Stimulated activated effector memory CD8-positive, alpha-beta T cell treated with anti-CD3 and anti-CD28 coated beads, Interleukin-12 subunit alpha, Interleukin-12 subunit beta, amount 100 ng/mL, for 72 hours (primary cell): ENCODE measurements around the gene SNTA1.

Source experiments
- ATAC-seq: fragments of 150-1000 bp; cut with Tn5 transposase; 2 replicates; pipeline ENCODE4 v1.10.0; 2021
- DNase-seq, 2 donors: peaks; one replicate each; pipeline ENCODE4 v3.0.0; 2021 to 2022; ENCODE audit warnings: low spot score in 2 of 2
- H3K27ac Mint-ChIP-seq: one replicate; pipeline ENCODE4 v1.8.0; 2022; ENCODE audit warnings: mild to moderate bottlenecking, mixed read lengths
- H3K36me3 Mint-ChIP-seq: one replicate; pipeline ENCODE4 v1.8.0; 2022; ENCODE audit warnings: mild to moderate bottlenecking, mixed read lengths
- H3K4me1 Mint-ChIP-seq: one replicate; pipeline ENCODE4 v1.8.0; 2022; ENCODE audit warnings: mixed read lengths
- H3K4me3 Mint-ChIP-seq: one replicate; pipeline ENCODE4 v1.8.0; 2022; ENCODE audit warnings: mild to moderate bottlenecking, mixed read lengths
- H3K9me3 Mint-ChIP-seq: one replicate; pipeline ENCODE4 v1.8.0; 2022; ENCODE audit warnings: mixed read lengths

SNTA1 gene

GRCh38 chr20:33415948-33416347, 27.6 kb downstream of the SNTA1 start:
- Mint-ChIP-seq H3K27ac (no peak overlapping the region), H3K4me1 (peaks cover 8% of the 10 kb centered on the region), H3K36me3 (peaks cover 6% of the 10 kb centered on the region), H3K4me3 (no peak overlapping the region), H3K9me3 (no peaks in the 10 kb centered on the region)
- ATAC-seq: no peak
- no peak for DNase-seq

GRCh38 chr20:33412484-33412838, 31.1 kb downstream of the SNTA1 start:
- H3K9me3 Mint-ChIP-seq: no peaks in the 10 kb centered on the region
- ATAC-seq: no peak
- peaks cover 7% of the 10 kb centered on the region for H3K36me3 Mint-ChIP-seq
- peak overlapping the region; percentile 81 for H3K27ac Mint-ChIP-seq
- no peak overlapping the region for H3K4me3 Mint-ChIP-seq
- DNase-seq: no peak
- peaks cover 37% of the 10 kb centered on the region for H3K4me1 Mint-ChIP-seq

- no peak for ATAC-seq
- Mint-ChIP-seq H3K4me1 (peaks cover 42% of the 10 kb centered on the region), H3K36me3 (peaks cover 12% of the 10 kb centered on the region), H3K27ac (peak overlapping the region; percentile 81), H3K4me3 (no peak overlapping the region), H3K9me3 (no peaks in the 10 kb centered on the region)
- DNase-seq: no peak
Observed at GRCh38 chr20:33411711-33412483, 31.7 kb downstream of the SNTA1 start.

GRCh38 chr20:33411242-33411641, 32.3 kb downstream of the SNTA1 start:
- no peak for ATAC-seq
- DNase-seq: no peak
- Mint-ChIP-seq H3K4me1 (peaks cover 43% of the 10 kb centered on the region), H3K9me3 (no peaks in the 10 kb centered on the region), H3K27ac (peak overlapping the region; percentile 81), H3K36me3 (peaks cover 12% of the 10 kb centered on the region), H3K4me3 (no peak overlapping the region)

- no peak for DNase-seq
- peaks cover 12% of the 10 kb centered on the region for H3K36me3 Mint-ChIP-seq
- H3K4me1 Mint-ChIP-seq: peaks cover 43% of the 10 kb centered on the region
- H3K4me3 Mint-ChIP-seq: peak overlapping the region; percentile 50
- no peaks in the 10 kb centered on the region for H3K9me3 Mint-ChIP-seq
- no peak for ATAC-seq
- peak overlapping the region; percentile 85 for H3K27ac Mint-ChIP-seq
Observed at GRCh38 chr20:33410081-33410742, 33.4 kb downstream of the SNTA1 start.

GRCh38 chr20:33408716-33409654, 34.6 kb downstream of the SNTA1 start:
- H3K4me3 Mint-ChIP-seq: peak overlapping the region; percentile 50
- DNase-seq: no peak
- peaks cover 47% of the 10 kb centered on the region for H3K4me1 Mint-ChIP-seq
- no peaks in the 10 kb centered on the region for H3K9me3 Mint-ChIP-seq
- peaks cover 12% of the 10 kb centered on the region for H3K36me3 Mint-ChIP-seq
- peak overlapping the region; percentile 85 for H3K27ac Mint-ChIP-seq
- ATAC-seq: peak; percentile 75

- H3K4me1 Mint-ChIP-seq: peaks cover 51% of the 10 kb centered on the region
- DNase-seq: no peak
- H3K36me3 Mint-ChIP-seq: peaks cover 12% of the 10 kb centered on the region
- H3K9me3 Mint-ChIP-seq: no peaks in the 10 kb centered on the region
- H3K27ac Mint-ChIP-seq: peak overlapping the region; percentile 85
- no peak for ATAC-seq
- H3K4me3 Mint-ChIP-seq: peak overlapping the region; percentile 50
Observed at GRCh38 chr20:33408313-33408712, 35.2 kb downstream of the SNTA1 start.

GRCh38 chr20:33407796-33408195, 35.8 kb downstream of the SNTA1 start:
- H3K27ac Mint-ChIP-seq: peak overlapping the region; percentile 85
- H3K36me3 Mint-ChIP-seq: peaks cover 12% of the 10 kb centered on the region
- ATAC-seq: no peak
- H3K9me3 Mint-ChIP-seq: no peaks in the 10 kb centered on the region
- DNase-seq: no peak
- peaks cover 52% of the 10 kb centered on the region for H3K4me1 Mint-ChIP-seq
- peak overlapping the region; percentile 50 for H3K4me3 Mint-ChIP-seq

GRCh38 chr20:33407251-33407650, 36.3 kb downstream of the SNTA1 start:
- no peak for DNase-seq
- ATAC-seq: peak; percentile 67
- H3K27ac Mint-ChIP-seq: peak overlapping the region; percentile 85
- no peaks in the 10 kb centered on the region for H3K9me3 Mint-ChIP-seq
- peaks cover 12% of the 10 kb centered on the region for H3K36me3 Mint-ChIP-seq
- peaks cover 58% of the 10 kb centered on the region for H3K4me1 Mint-ChIP-seq
- peak overlapping the region; percentile 50 for H3K4me3 Mint-ChIP-seq

GRCh38 chr20:33404281-33404680, 39.3 kb downstream of the SNTA1 start:
- H3K36me3 Mint-ChIP-seq: peaks cover 8% of the 10 kb centered on the region
- DNase-seq (no peak), ATAC-seq (no peak)
- H3K4me3 Mint-ChIP-seq: no peak overlapping the region
- no peaks in the 10 kb centered on the region for H3K9me3 Mint-ChIP-seq
- H3K4me1 Mint-ChIP-seq: peaks cover 61% of the 10 kb centered on the region
- H3K27ac Mint-ChIP-seq: no peak overlapping the region

- Mint-ChIP-seq H3K4me3 (peak overlapping the region; percentile 93), H3K27ac (peak overlapping the region; percentile 94), H3K9me3 (no peaks in the 10 kb centered on the region), H3K4me1 (peaks cover 51% of the 10 kb centered on the region), H3K36me3 (peaks cover 8% of the 10 kb centered on the region)
- ATAC-seq: no peak
- DNase-seq: no peak
Observed at GRCh38 chr20:33401921-33402369, 41.6 kb downstream of the SNTA1 start.

- peak; percentile 99 for ATAC-seq
- H3K4me3 Mint-ChIP-seq: peak within 1 kb of the TSS; percentile 93
- H3K9me3 Mint-ChIP-seq: no peaks in the 10 kb centered on the region
- peak; percentile 73 to 90 for DNase-seq
- peaks cover 54% of the 10 kb centered on the region for H3K4me1 Mint-ChIP-seq
- H3K27ac Mint-ChIP-seq: peak within 1 kb of the TSS; percentile 94
- peaks cover 13% of the 10 kb centered on the region for H3K36me3 Mint-ChIP-seq
Observed at GRCh38 chr20:33401184-33401920, 42.2 kb downstream of the SNTA1 start, which contains the start of gene CDK5RAP1. Gene CDK5RAP1, minus strand, starts transcription at chr20:33401519. Its CDS starts 4,455 bp downstream, at chr20:33397064.

- peaks cover 19% of the 10 kb centered on the region for H3K36me3 Mint-ChIP-seq
- H3K4me3 Mint-ChIP-seq: peak overlapping the region; percentile 93
- H3K4me1 Mint-ChIP-seq: peaks cover 54% of the 10 kb centered on the region
- H3K27ac Mint-ChIP-seq: peak overlapping the region; percentile 94
- no peaks in the 10 kb centered on the region for H3K9me3 Mint-ChIP-seq
- peak; percentile 41 for ATAC-seq
- no peak for DNase-seq
Observed at GRCh38 chr20:33400812-33401183, 42.8 kb downstream of the SNTA1 start.

- Mint-ChIP-seq H3K9me3 (no peaks in the 10 kb centered on the region), H3K27ac (peak overlapping the region; percentile 94), H3K4me1 (peaks cover 54% of the 10 kb centered on the region), H3K4me3 (peak overlapping the region; percentile 93), H3K36me3 (peaks cover 28% of the 10 kb centered on the region)
- DNase-seq (no peak), ATAC-seq (no peak)
Observed at GRCh38 chr20:33399924-33400323, 43.6 kb downstream of the SNTA1 start.
